ENCODE data around the gene MRTFB. TPM values are rescaled to one million over a fixed set of nuclear protein-coding genes. Genes with fewer than 3 reads are reported as not detected.
A peak's percentile ranks its signal among the peaks of the same experiment; 100 is the strongest.
"Not testable (repeated sequence)": the region's sequence is repeated elsewhere in the genome, so short reads cannot be mapped to it uniquely, and the experiment has no call there.

MRTFB gene, protein sequence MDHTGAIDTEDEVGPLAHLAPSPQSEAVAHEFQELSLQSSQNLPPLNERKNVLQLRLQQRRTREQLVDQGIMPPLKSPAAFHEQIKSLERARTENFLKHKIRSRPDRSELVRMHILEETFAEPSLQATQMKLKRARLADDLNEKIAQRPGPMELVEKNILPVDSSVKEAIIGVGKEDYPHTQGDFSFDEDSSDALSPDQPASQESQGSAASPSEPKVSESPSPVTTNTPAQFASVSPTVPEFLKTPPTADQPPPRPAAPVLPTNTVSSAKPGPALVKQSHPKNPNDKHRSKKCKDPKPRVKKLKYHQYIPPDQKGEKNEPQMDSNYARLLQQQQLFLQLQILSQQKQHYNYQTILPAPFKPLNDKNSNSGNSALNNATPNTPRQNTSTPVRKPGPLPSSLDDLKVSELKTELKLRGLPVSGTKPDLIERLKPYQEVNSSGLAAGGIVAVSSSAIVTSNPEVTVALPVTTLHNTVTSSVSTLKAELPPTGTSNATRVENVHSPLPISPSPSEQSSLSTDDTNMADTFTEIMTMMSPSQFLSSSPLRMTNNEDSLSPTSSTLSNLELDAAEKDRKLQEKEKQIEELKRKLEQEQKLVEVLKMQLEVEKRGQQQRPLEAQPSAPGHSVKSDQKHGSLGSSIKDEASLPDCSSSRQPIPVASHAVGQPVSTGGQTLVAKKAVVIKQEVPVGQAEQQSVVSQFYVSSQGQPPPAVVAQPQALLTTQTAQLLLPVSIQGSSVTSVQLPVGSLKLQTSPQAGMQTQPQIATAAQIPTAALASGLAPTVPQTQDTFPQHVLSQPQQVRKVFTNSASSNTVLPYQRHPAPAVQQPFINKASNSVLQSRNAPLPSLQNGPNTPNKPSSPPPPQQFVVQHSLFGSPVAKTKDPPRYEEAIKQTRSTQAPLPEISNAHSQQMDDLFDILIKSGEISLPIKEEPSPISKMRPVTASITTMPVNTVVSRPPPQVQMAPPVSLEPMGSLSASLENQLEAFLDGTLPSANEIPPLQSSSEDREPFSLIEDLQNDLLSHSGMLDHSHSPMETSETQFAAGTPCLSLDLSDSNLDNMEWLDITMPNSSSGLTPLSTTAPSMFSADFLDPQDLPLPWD
- polyA plus RNA-seq (ENCODE audit: insufficient read length in 12 of 12) = 10 to 100 TPM in 11 of 12 donors, not detected in 1; 16.8 to 34.6 (median 23.3) TPM
- long read RNA-seq, donor 1 = 0 reads
- long read RNA-seq, donor 2 = 0 reads
- long read RNA-seq, donor 3 = 0 reads
- long read RNA-seq, donor 4 = 0 reads
- long read RNA-seq, donor 5, full-length matches to known transcripts = 2 of 2 reads
- long read RNA-seq, donor 5, partial matches to known transcripts = 0 of 2 reads
- long read RNA-seq, donor 5, other reads (novel, unspliced or antisense) = 0 of 2 reads
- long read RNA-seq, donor 6, full-length matches to known transcripts = 1 of 1 reads
- long read RNA-seq, donor 6, partial matches to known transcripts = 0 of 1 reads
- long read RNA-seq, donor 6, other reads (novel, unspliced or antisense) = 0 of 1 reads
- long read RNA-seq, donor 7 = 0 reads
- long read RNA-seq, donor 8, partial matches to known transcripts = 0 of 1 reads
- long read RNA-seq, donor 8, other reads (novel, unspliced or antisense) = 0 of 1 reads
- long read RNA-seq, donor 9 = 0 reads
- long read RNA-seq, donor 10 = 0 reads
- long read RNA-seq, donor 11, partial matches to known transcripts = 0 of 1 reads
- long read RNA-seq, donor 11, other reads (novel, unspliced or antisense) = 0 of 1 reads

DNA sequence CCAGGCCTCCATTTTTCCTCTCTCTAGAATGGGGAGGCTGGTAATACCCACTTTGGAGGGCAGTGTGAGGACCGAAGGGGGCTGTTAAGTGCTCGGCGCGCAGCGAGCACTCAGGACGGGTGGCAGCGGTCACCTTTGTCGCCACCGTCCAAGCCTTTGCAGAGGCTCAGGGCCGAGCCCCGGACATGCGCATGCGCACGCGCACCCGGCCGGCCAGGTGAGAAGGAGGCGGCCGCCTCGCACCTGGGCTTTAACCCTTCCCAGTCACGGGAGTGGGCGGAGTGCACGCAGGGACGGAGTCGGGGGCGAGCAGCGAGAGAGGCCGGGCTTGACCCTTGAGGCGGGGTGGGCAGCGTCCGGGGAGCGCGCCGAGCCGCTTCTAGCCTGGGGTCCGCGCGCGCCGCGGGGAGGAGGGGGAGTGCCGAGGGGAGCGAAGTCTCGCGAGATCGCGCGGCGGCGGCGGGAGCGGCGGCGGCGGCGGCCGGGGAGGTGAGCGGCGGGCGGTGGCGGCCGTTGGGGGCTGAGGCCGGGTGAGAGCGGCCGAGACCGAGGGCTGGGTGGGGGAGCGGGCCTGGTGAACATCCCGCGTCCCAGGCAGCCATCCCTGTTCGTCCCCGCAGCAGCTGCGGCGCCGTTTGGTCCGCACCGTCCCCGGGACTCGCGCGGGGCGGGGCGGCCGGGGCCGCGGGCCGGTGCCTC lies at the start of gene MRTFB:
Gene MRTFB (plus strand): TSS at position 443 of the 699 bp plus-strand sequence. CDS start 69,288 bp downstream, outside the sequence.
- DNase-seq = peak; percentile 54

DNA sequence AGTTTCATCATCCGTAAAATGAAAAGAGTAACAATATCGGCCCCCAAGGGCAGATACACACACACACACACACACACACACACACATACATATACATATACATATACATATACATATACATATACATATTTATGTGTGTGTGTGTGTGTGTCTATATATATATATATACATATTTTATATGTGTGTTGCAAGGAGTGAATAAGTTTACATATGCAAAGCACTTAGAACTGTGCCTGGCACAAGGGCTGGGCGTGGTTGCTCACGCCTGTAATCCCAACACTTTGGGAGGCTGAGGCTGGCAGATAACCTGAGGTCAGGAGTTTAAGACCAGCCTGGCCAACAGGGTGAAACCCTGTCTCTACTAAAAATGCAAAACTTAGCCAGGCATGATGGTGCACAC lies 47.6 kb upstream of the MRTFB start:
- not testable (repeated sequence) for DNase-seq

DNA sequence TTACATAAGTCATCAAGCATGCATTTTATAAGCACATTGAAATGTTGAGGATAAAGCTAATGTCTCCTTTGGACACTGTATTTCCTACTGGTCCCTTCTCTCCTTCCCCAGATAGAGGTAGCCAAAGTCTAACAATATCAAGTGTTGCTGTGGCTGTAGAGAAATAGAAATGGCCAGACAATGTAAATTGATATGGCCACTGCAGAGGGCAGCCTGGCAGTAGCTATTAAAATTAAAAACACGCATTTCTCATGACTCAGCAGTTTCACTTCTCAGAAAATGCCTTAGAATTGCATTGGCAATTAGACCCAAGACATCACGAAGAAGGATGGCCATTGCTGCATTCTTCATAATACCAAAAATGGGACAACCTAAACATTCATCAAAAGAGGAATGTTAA lies 46.8 kb upstream of the MRTFB start:
- no peak for DNase-seq

DNA sequence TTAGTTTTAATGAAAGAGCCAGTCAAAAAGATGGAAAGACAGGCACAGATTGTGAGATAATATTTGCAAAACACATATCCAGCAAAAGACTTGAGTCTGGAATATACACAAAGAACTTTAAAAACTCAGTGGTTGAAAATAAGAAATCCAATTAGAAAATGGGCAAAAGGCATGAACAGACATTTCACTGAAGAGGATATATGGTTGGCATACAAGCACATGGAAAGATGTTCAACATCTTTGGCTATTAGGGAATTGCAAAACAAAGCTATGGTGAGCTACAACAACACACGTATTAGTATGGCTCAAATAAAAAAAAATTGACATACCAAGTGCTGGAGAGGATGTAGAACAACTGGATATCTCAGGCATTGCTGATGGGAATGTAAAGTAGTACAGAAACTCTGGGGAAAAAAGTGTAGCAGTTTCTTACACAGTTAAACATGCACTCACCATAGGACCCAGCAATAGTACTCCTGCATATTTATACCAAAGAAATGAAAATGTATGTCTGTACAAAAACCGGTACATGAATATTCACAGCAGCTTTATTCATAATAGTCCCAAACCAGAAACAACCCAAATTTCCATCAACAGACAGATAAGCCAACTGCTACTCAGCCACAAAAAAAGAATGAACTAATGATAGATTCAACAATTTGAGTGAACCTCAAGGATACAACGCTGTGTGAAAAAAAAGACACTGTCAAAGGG lies 44.4 kb upstream of the MRTFB start:
- DNase-seq = no peak

DNA sequence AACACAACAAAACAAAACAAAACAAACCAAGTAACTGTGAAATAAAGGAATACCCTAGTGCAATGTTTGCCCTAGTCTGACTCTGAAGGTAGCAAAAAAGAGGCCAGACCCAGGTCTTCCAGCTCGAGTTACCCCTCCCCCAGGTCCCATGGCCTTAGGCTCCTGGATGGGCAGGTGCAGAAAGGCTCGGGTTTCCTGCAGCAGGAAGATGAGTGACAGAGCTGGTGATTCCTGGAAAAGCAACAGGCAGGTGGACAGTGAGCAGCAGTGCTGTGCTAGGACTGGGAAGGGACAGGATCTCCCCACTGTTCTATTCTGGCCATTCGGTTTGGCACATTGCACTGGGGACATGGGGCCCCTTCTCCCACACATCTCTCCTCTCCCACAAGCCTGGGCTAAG lies 42.9 kb upstream of the MRTFB start:
- DNase-seq = no peak

DNA sequence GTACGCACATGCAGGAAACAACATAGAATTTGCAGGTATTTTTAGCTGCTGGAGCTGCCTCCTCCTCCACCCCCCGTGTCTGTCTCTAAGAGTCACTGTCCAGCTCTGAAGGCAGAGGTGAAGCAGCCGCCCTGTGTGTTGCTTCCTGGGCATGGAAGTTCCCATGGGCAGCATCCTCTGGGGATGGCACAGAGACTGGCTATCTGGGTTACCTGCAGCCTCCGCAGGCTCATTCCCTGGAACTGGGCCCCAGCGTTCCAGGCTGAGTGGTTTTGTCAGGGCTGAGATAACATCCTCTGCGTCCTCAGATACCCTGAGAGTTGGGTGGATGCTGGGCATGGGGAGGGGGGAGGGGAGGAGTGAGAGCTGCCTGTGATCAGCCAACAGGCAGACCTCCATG lies 41.5 kb upstream of the MRTFB start:
- no peak for DNase-seq

DNA sequence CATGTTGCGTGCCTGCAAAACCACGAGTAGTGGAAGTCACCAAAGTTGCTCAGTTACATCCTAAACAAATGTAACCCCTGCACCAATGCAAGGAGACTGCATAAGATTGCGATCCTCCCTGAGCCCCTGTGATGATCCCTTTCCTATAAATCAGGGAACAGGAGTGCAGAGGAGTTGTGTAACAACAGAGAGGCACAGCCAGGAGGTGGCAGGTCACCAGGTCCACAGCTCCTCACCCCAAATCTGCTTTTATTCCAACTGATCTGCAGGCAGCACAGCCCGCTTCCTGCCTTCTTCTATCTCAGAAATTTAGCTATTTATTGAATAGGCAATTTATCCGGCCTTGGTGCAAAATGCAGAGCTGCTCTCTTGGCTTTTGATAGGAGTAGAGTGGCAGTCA lies 36.0 kb upstream of the MRTFB start:
- DNase-seq = no peak

DNA sequence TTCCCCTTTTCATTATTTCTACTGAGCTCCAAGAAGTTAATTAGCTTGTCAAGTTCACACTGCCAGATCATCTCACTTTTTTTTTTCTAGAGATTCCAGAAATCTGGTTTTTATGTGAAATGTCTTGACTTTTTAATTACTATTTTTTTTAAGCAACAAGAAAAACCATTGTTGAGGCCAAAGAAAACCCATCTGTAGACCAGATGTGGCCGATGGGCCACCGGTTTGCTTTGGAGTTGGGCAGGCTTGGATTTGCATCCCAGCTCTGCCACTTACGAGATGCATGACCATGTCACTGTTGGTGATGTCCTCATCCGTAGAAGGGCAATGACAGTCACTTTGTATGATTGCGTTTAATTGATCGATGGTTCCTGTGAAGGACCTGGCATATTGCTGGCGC lies 34.2 kb upstream of the MRTFB start:
- no peak for DNase-seq

DNA sequence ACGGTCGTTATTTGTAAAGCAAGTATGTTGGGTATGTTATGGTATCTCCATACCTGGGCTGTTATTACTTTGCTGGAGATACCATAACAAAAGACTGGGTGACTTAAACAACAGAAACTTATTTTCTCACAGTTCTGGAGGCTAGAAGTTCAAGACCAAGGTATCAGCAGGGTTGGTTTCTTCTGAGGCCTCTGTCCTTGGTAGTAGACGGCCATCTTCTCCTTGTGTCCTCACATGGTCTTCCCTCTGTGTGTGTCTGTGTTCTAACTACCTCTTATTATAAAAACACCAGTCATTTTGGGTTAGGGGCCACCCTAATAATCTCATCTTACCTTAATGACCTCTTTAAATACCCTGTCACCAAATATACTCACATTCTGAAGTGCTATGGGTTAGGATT lies 33.2 kb upstream of the MRTFB start:
- no peak for DNase-seq

DNA sequence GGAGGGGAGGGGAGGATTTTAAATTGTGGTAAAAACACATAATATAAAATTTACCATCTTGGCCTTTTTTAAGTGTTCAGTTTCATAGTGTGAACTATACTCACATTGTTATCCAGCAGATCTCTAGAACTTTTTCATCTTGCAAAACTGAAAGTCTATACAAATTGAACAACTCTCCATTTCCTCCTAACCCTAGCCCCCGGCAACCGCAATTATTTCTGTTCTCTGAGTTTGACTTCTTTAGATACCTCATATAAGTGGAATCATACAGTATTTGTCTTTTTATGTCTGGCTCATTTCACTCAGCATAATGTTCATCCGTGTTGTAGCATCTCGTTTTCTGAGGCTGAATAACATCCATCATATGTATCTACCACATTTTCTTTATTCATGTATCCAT lies 30.0 kb upstream of the MRTFB start:
- no peak for DNase-seq

DNA sequence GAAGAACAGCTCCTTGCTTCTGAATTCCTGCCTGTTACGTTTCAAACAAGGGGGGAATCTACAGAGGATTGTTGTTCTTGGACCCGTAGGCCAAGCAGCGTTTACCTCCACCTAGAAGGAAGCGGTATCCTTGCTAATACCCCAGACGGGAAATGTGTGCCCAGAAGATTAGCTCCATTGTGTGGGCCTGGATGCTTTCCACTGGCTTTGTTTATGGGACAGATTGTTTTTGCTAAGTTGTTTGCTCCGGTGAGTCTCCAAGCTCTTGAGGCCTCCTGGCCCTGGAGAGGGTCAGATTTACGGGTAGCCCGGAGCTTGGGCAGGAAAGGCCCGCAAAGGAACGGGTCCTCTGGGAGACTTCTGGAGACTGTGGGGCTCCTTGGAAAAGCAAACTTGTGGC lies 28.4 kb upstream of the MRTFB start:
- no peak for DNase-seq

DNA sequence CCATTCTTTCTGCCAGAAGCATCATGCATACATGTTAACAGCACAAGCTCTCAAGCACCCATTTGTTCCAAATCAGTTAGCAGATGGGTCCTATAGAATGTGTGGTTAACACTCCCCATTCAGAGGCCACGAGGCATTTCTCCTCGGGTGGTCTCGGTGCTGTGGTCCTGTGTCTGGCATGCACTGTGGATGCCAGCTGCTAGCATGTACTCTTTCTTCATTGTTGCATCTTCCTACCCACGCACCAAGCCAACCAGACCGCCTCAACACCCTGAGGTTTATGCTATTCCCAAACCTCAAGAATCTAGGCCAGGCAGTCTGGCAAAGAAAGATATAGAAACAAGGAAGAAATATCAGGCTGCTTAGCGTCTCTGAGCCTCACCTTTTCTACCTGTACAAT lies 27.8 kb upstream of the MRTFB start:
- no peak for DNase-seq

DNA sequence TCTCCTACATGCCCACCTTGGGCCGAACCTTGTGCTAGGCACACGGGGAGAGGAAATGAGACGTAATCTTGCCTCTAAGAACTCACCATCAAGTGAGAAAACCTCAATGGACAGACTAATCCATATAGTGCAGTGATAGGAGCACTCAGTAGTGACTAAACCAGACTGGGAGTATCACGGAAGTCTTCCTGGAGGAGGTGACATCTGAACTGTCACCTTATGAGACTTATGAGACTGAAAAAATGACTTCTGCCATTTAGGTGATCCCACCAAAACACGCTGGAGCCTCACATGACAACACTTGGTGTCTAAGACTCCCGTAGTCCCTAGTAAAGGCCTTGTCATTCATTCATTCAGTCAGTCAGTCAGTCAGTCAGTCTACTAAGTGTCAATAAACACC lies 27.3 kb upstream of the MRTFB start:
- DNase-seq = no peak

DNA sequence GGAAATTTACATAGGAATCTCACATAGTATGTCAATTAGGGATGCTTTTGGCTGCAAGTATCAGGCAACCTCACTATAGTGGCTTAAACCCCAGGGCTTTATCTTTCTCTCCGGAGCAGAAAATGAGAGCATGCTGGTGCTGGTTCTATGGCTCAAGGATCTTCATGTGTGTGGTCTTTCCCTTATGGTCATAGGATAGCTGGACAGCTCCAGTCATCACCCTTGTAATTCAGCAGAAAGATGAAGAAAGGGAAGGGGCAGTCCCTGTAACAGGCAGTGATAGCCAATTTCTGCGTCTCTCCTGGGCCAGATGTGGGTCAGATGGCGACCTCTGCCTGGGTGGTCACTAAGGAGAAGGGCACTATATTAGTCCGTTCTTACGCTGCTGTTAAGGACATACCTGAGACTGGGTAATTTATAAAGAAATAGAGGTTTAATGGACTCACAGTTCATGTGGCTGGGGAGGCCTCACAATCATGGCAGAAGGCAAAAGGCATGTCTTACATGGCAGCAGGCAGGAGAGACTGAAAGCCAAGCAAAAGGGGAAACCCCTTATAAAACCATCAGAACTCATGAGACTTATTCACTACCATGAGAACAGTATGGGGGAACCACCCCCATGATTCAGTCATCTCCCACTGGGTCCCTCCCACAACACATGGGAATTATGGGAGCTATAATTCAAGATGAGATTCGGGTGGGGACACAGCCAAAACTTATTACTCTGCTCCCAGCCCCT lies 23.8 kb upstream of the MRTFB start:
- not testable (repeated sequence) for DNase-seq

DNA sequence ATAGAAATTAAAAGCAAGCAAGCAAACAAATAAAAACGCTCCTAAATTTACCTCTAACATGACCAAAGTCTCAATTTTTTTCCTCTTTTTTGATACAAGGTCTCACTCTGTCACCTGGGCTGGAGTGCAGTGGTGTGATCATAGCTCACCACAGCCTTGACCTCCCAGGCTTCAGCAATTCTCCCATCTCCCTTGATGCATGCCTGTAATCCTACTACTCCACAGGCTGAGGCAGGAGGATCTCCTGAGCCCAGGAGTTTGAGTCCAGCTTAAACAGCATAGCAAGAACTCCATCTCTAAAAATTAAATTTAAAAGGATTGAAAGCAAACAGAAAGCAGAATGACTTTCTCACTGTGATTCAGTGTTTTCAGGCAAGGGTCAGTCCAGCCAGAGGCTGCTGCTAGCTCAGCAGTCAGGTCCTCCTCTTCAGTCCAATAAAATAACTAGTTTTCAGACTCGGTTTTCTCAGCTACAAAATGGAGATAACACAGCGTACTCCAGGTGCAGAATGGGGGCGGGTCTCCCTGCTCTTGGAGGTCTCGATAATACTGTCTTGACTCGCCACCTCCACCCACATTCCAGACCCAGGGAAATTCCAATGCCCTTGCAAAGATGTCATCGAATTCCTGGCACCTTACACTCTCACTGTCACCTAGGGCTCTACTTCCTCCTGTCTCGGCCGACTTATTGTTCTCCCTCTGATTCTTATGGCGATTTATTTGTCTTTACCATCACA lies 20.7 kb upstream of the MRTFB start:
- no peak for DNase-seq

DNA sequence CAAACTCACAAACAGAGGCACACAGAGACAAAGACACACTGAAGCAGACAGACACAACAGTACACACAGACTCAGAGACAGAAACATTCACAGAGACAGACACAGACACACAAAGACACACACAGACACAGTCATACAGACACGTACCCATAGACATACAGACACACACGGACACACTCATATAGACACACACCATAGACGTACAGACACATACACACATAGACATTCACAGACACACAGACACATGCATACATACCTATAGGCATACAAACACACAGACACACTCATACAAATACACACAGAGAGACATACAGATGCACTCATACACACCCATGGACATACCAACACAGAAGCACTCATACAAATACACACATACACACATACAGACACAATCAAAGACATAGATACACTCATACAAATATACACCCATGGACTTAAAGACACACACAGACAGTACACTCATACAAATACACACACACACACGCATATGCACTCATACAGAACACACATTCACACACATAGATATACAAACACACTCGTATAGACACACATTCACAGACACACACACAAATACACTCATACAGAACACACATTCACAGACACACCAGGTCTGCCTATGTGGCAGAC lies 19.9 kb upstream of the MRTFB start:
- DNase-seq = no peak

DNA sequence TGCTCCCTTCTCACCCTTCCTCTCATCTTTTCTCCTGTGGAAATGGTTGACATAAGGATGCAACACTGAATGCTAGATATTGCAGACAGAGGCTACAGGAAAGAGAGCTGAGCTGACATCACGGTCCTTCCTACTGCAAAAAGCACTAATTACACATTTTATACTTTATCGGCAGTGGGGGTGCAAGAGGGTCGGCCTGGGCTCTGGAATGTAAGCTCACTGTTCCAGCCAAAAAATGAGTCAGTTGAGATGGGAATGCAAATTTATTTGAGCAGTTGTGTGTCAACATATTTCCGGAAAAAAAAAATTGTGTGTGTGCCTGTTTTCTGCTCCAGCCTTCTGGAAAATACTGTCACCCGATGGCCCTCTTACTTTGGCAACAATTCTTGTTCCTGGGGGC lies 14.1 kb upstream of the MRTFB start:
- no peak for DNase-seq

DNA sequence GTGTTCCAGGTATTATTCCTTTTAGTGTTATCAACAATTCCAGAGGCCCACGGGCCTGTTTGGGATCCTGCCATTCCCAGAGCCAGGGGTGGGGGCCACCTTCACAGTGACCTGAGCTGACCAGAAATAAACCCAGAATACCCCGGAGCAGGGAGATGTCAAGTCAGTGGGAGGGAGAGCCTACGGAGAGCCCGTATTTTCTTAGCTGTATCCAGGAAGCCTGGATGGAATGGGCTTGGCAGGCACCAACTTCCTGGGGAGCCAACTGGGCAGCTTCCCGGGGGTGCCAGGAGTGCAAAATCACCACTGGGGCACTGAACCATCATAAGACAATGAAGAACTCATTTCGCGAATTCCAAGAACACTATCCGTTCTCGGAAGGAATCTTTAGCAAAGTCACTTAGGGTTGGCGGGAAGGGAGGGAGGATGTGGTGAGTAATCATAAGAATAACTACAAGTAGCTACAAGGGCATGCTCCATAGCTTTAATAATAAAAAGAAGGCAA lies 13.2 kb upstream of the MRTFB start:
- DNase-seq = no peak
